Hepatocyte (in vitro differentiated cells): ENCODE data around the gene TFF2. TPM values are rescaled to one million over a fixed set of nuclear protein-coding genes. Genes with fewer than 3 reads are reported as not detected.

Experiments used
- DNase-seq: peaks from one replicate; pipeline ENCODE4 v3.0.0-alpha.2; 2016; ENCODE audit warnings: low spot score
- H2AFZ ChIP-seq: fragments of 200-600 bp; sonication (generic); 2 replicates; pipeline ENCODE4 v1.6.0; 2016; ENCODE audit warnings: antibody characterized with exemption, mild to moderate bottlenecking
- H3K27ac ChIP-seq: fragments of 200-600 bp; sonication (generic); 2 replicates; pipeline ENCODE4 v1.5.1; 2016; ENCODE audit warnings: mild to moderate bottlenecking
- H3K27me3 ChIP-seq: fragments of 200-600 bp; sonication (generic); 2 replicates; pipeline ENCODE4 v1.6.1; 2016
- H3K36me3 ChIP-seq: fragments of 200-600 bp; sonication (generic); replicated peaks from 2 replicates; pipeline ENCODE4 v1.5.1; 2016; ENCODE audit warnings: low read depth; ENCODE audit not compliant: insufficient read depth
- H3K4me1 ChIP-seq: fragments of 200-600 bp; sonication (generic); 2 replicates; pipeline ENCODE4 v1.5.1; 2016; ENCODE audit warnings: mild to moderate bottlenecking, moderate library complexity; ENCODE audit not compliant: insufficient read depth
- H3K4me2 ChIP-seq: fragments of 200-600 bp; sonication (generic); 2 replicates; pipeline ENCODE4 v1.6.0; 2016
- H3K4me3 ChIP-seq: fragments of 200-600 bp; sonication (generic); 2 replicates; pipeline ENCODE4 v1.5.1; 2016; ENCODE audit warnings: mild to moderate bottlenecking
- H3K79me2 ChIP-seq: fragments of 200-600 bp; sonication (generic); 2 replicates; pipeline ENCODE4 v1.6.0; 2017; ENCODE audit warnings: mild to moderate bottlenecking
- H3K9me2 ChIP-seq: fragments of 200-600 bp; sonication (generic); replicated peaks from 2 replicates; pipeline ENCODE4 v1.6.0; 2017; ENCODE audit warnings: mild to moderate bottlenecking; ENCODE audit not compliant: insufficient read depth
- H3K9me3 ChIP-seq: fragments of 200-600 bp; sonication (generic); 2 replicates; pipeline ENCODE4 v1.5.1; 2016; ENCODE audit warnings: low read depth, mild to moderate bottlenecking
- H4K20me1 ChIP-seq: fragments of 200-600 bp; sonication (generic); 2 replicates; pipeline ENCODE4 v1.6.0; 2016; ENCODE audit warnings: mild to moderate bottlenecking; ENCODE audit not compliant: insufficient read depth, poor library complexity, severe bottlenecking
- CTCF ChIP-seq: fragments of 200-600 bp; sonication (generic); IDR thresholded peaks from 2 replicates; pipeline ENCODE4 v1.5.1; 2016; ENCODE audit warnings: antibody characterized with exemption, mild to moderate bottlenecking; ENCODE audit not compliant: poor library complexity
- EZH2 ChIP-seq: fragments of 200-600 bp; sonication (generic); IDR thresholded peaks from 2 replicates; pipeline ENCODE4 v1.6.1; 2016; ENCODE audit warnings: antibody characterized with exemption, mild to moderate bottlenecking, borderline replicate concordance
- EZH2phosphoT487 ChIP-seq: fragments of 200-600 bp; sonication (generic); IDR thresholded peaks from one replicate; pipeline ENCODE4 v1.6.1; 2018; ENCODE audit warnings: antibody characterized with exemption, mild to moderate bottlenecking, low read depth, moderate library complexity; ENCODE audit not compliant: unreplicated experiment, severe bottlenecking
- WGBS: methylation state at CpG from one replicate; pipeline ENCODE4 v1.1.6; 2016; ENCODE audit warnings: low lambda C conversion rate; ENCODE audit errors: missing lambda C conversion rate; 5-methylcytosine and 5-hydroxymethylcytosine counted together
- polyA plus RNA-seq: library from polyadenylated mRNA; unstranded; fragments of >200 nt; fragmentation: Nextera tagmentation; extraction: Ambion mirVana; gene quantifications from 2 replicates; pipeline ENCODE4 v1.2.1, GENCODE V29; 2016
- total RNA-seq: library from RNA; depleted of rRNA; stranded (reverse); fragments of >200 nt; gene quantifications from 2 replicates; pipeline ENCODE4 v1.2.3, GENCODE V29; 2014

TFF2 gene
- total and polyA plus RNA-seq, 2 experiments from 2014 or later = 23.9 to 28.1 TPM

- DNase-seq = peak; percentile 71
- H3K79me2 ChIP-seq = no peaks in the 10 kb centered on the region
- no peak overlapping the region for H3K27ac ChIP-seq
- H3K9me3 ChIP-seq = no peaks in the 10 kb centered on the region
- H4K20me1 ChIP-seq = no peaks in the 10 kb centered on the region
- WGBS = 70% methylated on average over 1 of the region's 1 CpG
- no peak overlapping the region for H2AFZ ChIP-seq
- TF ChIP-seq CTCF (peak; percentile 60), EZH2phosphoT487 (no peak), EZH2 (no peak)
- H3K9me2 ChIP-seq = no peaks in the 10 kb centered on the region
- no peaks in the 10 kb centered on the region for H3K36me3 ChIP-seq
- no peak overlapping the region for H3K4me2 ChIP-seq
- H3K27me3 ChIP-seq = no peaks in the 10 kb centered on the region
- H3K4me3 ChIP-seq = no peak overlapping the region
- H3K4me1 ChIP-seq = peaks cover 16% of the 10 kb centered on the region
Observed at GRCh38 chr21:42381347-42381984, 30.7 kb upstream of the TFF2 start.

DNA sequence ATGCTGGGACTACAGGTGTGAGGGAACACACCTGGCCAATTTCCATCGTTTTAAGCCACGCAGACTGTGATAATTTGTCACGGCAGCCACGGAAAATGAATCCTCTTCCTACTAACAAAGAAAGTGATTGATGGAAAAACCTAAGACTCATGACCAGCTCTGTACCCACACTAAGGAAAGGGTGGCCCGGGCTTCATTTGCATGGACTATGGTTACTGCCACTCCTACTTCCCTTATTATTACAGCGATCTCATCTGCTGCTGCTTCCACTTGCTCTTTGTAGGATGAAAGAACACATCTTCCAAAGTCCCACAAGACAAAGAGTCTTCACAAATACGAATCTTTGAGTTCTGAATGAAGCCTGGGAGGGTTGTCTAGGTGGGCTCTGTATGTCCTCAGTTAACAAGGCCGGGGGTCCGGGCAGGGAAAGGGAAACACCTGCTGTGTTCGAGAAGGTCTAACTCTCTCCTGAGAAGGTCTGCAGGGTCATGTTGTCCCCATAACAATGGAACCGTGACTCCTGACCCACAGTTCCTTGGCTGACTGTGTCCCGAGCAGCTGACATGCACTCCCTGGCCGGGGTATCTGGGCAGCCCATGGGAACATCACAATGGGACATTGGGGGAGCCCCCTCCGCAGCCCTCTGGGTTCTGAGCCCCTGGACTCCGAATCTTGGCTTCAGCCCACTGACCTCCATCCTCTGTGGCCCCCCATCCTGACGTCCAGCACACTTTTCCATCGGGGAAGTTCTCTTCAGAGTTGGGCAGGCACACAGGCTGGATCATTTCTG lies 28.8 kb upstream of the TFF2 start:
- no peaks in the 10 kb centered on the region for H3K79me2 ChIP-seq
- H3K27me3 ChIP-seq = no peaks in the 10 kb centered on the region
- H3K9me3 ChIP-seq = no peaks in the 10 kb centered on the region
- H3K36me3 ChIP-seq = no peaks in the 10 kb centered on the region
- no peaks in the 10 kb centered on the region for H4K20me1 ChIP-seq
- TF ChIP-seq EZH2phosphoT487 = no peak
- no peak for TF ChIP-seq CTCF
- TF ChIP-seq EZH2 = no peak
- H3K27ac ChIP-seq = no peak overlapping the region
- no peaks in the 10 kb centered on the region for H3K9me2 ChIP-seq
- H2AFZ ChIP-seq = no peak overlapping the region
- H3K4me3 ChIP-seq = no peak overlapping the region
- WGBS = 82% methylated on average over 17 of the region's 17 CpGs
- peaks cover 10% of the 10 kb centered on the region for H3K4me1 ChIP-seq
- no peak for DNase-seq
- no peak overlapping the region for H3K4me2 ChIP-seq

DNA sequence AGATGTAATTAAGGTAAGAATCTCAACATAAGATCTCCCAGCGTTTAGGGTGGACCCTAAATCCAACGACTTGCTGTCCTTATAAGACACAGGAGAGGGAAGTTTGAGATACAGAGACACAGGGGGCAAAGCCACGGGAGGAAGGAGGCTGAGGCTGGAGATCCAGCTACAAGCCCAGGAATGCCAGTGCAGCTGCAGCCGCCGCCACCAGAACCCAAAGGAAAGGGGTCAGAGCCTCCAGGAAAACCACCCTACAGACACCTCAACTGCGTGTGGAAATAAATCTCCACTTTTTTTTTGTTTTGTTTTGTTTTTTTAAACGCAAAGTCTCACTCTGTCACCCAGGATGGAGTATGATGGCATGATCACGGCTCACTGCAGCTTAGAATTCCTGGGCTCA lies 27.6 kb upstream of the TFF2 start:
- H2AFZ ChIP-seq = no peak overlapping the region
- no peaks in the 10 kb centered on the region for H4K20me1 ChIP-seq
- H3K4me1 ChIP-seq = no peaks in the 10 kb centered on the region
- no peak for DNase-seq
- no peak overlapping the region for H3K27ac ChIP-seq
- H3K9me2 ChIP-seq = no peaks in the 10 kb centered on the region
- H3K9me3 ChIP-seq = no peaks in the 10 kb centered on the region
- no peak overlapping the region for H3K4me3 ChIP-seq
- H3K36me3 ChIP-seq = no peaks in the 10 kb centered on the region
- no peak for TF ChIP-seq EZH2phosphoT487
- no peak for TF ChIP-seq CTCF
- no peak for TF ChIP-seq EZH2
- WGBS = 88% methylated on average over 8 of the region's 8 CpGs
- H3K4me2 ChIP-seq = no peak overlapping the region
- H3K79me2 ChIP-seq = no peaks in the 10 kb centered on the region
- no peaks in the 10 kb centered on the region for H3K27me3 ChIP-seq
